Mucosa of descending colon (tissue), 3 donors: ENCODE measurements around the gene KLB. TPM values are rescaled to one million over a fixed set of nuclear protein-coding genes. Genes with fewer than 3 reads are reported as not detected.

Experiments used
- ATAC-seq: fragments of 200-7000 bp; cut with Tn5 transposase; one replicate; pipeline ENCODE4 v1.9.1; 2020; ENCODE audit warnings: mild to moderate bottlenecking, moderate library complexity
- DNase-seq, 3 donors: peaks; one replicate each; pipeline ENCODE4 v3.0.0-alpha.2; 2020
- H3K36me3 ChIP-seq: fragments of 200-600 bp; one replicate; pipeline ENCODE4 v1.8.0; 2021; ENCODE audit warnings: low read depth, mild to moderate bottlenecking
- H3K4me1 ChIP-seq: fragments of 200-600 bp; one replicate; pipeline ENCODE4 v1.8.0; 2021; ENCODE audit warnings: low read depth, mild to moderate bottlenecking
- H3K4me3 ChIP-seq: fragments of 200-600 bp; one replicate; pipeline ENCODE4 v1.8.0; 2021; ENCODE audit warnings: mild to moderate bottlenecking
- H3K9me3 ChIP-seq: fragments of 200-600 bp; one replicate; pipeline ENCODE4 v1.8.0; 2021; ENCODE audit warnings: mild to moderate bottlenecking
- intact Hi-C, 2 donors: fragments of 100-400 bp; cut with DNase I in 1 of 2; cut with micrococcal nuclease in 1 of 2; formaldehyde crosslinking; loops; one replicate each; pipeline versions ENCODE4 v1.11.0 to v1.11.1; 2022; cut with DNase I, micrococcal nuclease
- microRNA-seq: library from miRNA; unstranded; fragments of <30 nt; microRNA quantifications from one replicate; pipeline ENCODE4, GENCODE V29; 2019
- total RNA-seq, 3 donors: library from RNA; stranded (reverse); fragmentation: NEBNext Ultra II Directional in 2 of 3; extraction: Animal tissue kit (Norgen Biotek cat#: 25700) in 2 of 3; gene quantifications; one replicate each; pipeline versions ENCODE4 v1.2.1 to v1.2.4, GENCODE V29; 2021 to 2023
- TF ChIP-seq, protein P1 (sequence below): fragments of 200-600 bp; IDR thresholded peaks from one replicate; pipeline ENCODE4 v1.8.0; 2022; ENCODE audit warnings: antibody characterized with exemption, mild to moderate bottlenecking
- donor health status: DM: no; HTN: no; CAD: no; lungs with moderate emphysema.
- donor health status: DM: no; HTN: no; CAD: no.
- donor health status: DM: no; HTN: yes; CAD: no.

KLB gene
- total RNA-seq, 3 donors from 2014 or later, result 0.44 to 1.0 (median 0.92) TPM

DNA sequence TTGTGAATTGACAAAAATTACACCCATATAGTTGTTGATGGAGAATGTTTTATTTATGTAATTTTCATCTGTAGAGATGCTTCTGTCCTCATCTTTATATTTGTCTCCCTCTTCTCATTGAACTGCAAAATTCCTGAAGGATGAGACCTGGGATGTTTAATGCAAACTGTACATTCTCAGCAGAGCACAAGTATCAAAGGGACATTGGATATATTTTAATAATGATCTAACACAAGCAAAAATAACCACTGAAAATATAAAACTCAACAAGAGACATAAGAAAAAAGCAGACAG is 91.9 kb downstream of the KLB start:
- intact Hi-C loops, result no loop called here
- TF ChIP-seq, protein P1, sequence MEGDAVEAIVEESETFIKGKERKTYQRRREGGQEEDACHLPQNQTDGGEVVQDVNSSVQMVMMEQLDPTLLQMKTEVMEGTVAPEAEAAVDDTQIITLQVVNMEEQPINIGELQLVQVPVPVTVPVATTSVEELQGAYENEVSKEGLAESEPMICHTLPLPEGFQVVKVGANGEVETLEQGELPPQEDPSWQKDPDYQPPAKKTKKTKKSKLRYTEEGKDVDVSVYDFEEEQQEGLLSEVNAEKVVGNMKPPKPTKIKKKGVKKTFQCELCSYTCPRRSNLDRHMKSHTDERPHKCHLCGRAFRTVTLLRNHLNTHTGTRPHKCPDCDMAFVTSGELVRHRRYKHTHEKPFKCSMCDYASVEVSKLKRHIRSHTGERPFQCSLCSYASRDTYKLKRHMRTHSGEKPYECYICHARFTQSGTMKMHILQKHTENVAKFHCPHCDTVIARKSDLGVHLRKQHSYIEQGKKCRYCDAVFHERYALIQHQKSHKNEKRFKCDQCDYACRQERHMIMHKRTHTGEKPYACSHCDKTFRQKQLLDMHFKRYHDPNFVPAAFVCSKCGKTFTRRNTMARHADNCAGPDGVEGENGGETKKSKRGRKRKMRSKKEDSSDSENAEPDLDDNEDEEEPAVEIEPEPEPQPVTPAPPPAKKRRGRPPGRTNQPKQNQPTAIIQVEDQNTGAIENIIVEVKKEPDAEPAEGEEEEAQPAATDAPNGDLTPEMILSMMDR, result no peak
- H3K9me3 ChIP-seq, result no peaks in the 10 kb centered on the region
- DNase-seq (no peak), ATAC-seq (no peak)
- no peak overlapping the region for H3K4me3 ChIP-seq
- H3K36me3 ChIP-seq, result no peaks in the 10 kb centered on the region
- no peaks in the 10 kb centered on the region for H3K4me1 ChIP-seq

Small RNA genes within 50 kb of the gene (microRNA-seq; reads per million reads assigned to microRNA genes)
- not detected for gene MIR5591

Other genes starting within 250 kb of the KLB start
- 10 to 100 TPM in 2 of 3 donors, 1 to 10 TPM in 1; 6.7 to 29.5 (median 12.0) TPM for gene WDR19, start 224.4 kb upstream of the KLB start, total RNA-seq
- gene RFC1, start 40.6 kb upstream of the KLB start, total RNA-seq, result 10 to 100 TPM; 24.2 to 47.3 (median 29.5) TPM
- 1,000 to 10,000 TPM in 2 of 3 donors, 100 to 1,000 TPM in 1; 771 to 1,260 (median 1,019) TPM for gene RPL9, start 52.0 kb downstream of the KLB start, total RNA-seq
- gene LIAS, start 52.1 kb downstream of the KLB start, total RNA-seq, result 10 to 100 TPM; 16.5 to 30.1 (median 22.4) TPM
- gene UGDH, start 120.5 kb downstream of the KLB start, total RNA-seq, result 100 to 1,000 TPM; 148 to 352 (median 263) TPM
- 100 to 1,000 TPM in 2 of 3 donors, 10 to 100 TPM in 1; 69.5 to 142 (median 123) TPM for gene SMIM14, start 231.9 kb downstream of the KLB start, total RNA-seq